Stimulated activated CD4-positive, alpha-beta T cell treated with anti-CD3 and anti-CD28 coated beads, Interleukin-15, amount 100 ng/mL, for 1 hour (primary cell): ENCODE data around the gene PHF21B.

Experiments
- DNase-seq, 2 donors: peaks; one replicate each; pipeline ENCODE4 v3.0.0-alpha.2; 2020; ENCODE audit warnings: low read depth in 1 of 2, low spot score in 1 of 2

The PHF21B gene

GRCh38 chr22:44895296-44896055 is 114.3 kb downstream of the PHF21B start:
- DNase-seq, result no peak

- DNase-seq, result no peak
Measured at GRCh38 chr22:44894782-44895181, 115.0 kb downstream of the PHF21B start.

- no peak for DNase-seq
Measured at GRCh38 chr22:44894321-44894720, 115.5 kb downstream of the PHF21B start.

- DNase-seq, result no peak
Measured at GRCh38 chr22:44893731-44894080, 116.1 kb downstream of the PHF21B start.

- no peak for DNase-seq
Measured at GRCh38 chr22:44892803-44893730, 116.7 kb downstream of the PHF21B start.

GRCh38 chr22:44892243-44892642 is 117.6 kb downstream of the PHF21B start:
- no peak for DNase-seq

- no peak for DNase-seq
Measured at GRCh38 chr22:44891791-44892190, 118.0 kb downstream of the PHF21B start.

- DNase-seq, result no peak
Measured at GRCh38 chr22:44891293-44891747, 118.5 kb downstream of the PHF21B start.

GRCh38 chr22:44890416-44891292 is 119.2 kb downstream of the PHF21B start:
- no peak for DNase-seq

- no peak for DNase-seq
Measured at GRCh38 chr22:44889255-44889878, 120.4 kb downstream of the PHF21B start.

GRCh38 chr22:44888491-44889254 is 121.1 kb downstream of the PHF21B start:
- DNase-seq, result no peak

- no peak for DNase-seq
Measured at GRCh38 chr22:44887941-44888366, 121.9 kb downstream of the PHF21B start.

- DNase-seq, result no peak
Measured at GRCh38 chr22:44885806-44886360, 123.9 kb downstream of the PHF21B start.

GRCh38 chr22:44884968-44885805 is 124.6 kb downstream of the PHF21B start:
- no peak for DNase-seq

GRCh38 chr22:44884562-44884961 is 125.2 kb downstream of the PHF21B start:
- DNase-seq, result no peak

GRCh38 chr22:44883011-44883421 is 126.8 kb downstream of the PHF21B start:
- DNase-seq, result no peak

- DNase-seq, result no peak
Measured at GRCh38 chr22:44882226-44882905, 127.4 kb downstream of the PHF21B start.

- DNase-seq, result no peak
Measured at GRCh38 chr22:44881624-44882023, 128.2 kb downstream of the PHF21B start.
